HG03097 (cell line): ENCODE results near the gene GNPDA1.

Source experiments
- ATAC-seq: cut with Tn5 transposase; IDR thresholded peaks from one replicate; pipeline ENCODE4 v1.9.1; 2021; ENCODE audit not compliant: unreplicated experiment, low FRiP score

GNPDA1 gene

GRCh38 chr5:142024771-142025304, 12.0 kb upstream of the GNPDA1 start:
- peak; percentile 97 for ATAC-seq

GRCh38 chr5:142023836-142024235, 11.0 kb upstream of the GNPDA1 start:
- ATAC-seq: no peak

- ATAC-seq: no peak
These were observed 7.4 kb upstream of the GNPDA1 start for GRCh38 chr5:142020122-142020659.

- ATAC-seq: peak; percentile 37
These were observed 5.1 kb upstream of the GNPDA1 start for GRCh38 chr5:142017832-142018427.

- ATAC-seq: peak; percentile 42
These were observed 3.7 kb upstream of the GNPDA1 start for GRCh38 chr5:142016556-142016955.

- ATAC-seq: peak; percentile 39
These were observed 3.1 kb upstream of the GNPDA1 start for GRCh38 chr5:142015781-142016533.

GRCh38 chr5:142014911-142015584, 2.2 kb upstream of the GNPDA1 start:
- no peak for ATAC-seq

GRCh38 chr5:142013734-142014521, 1.1 kb upstream of the GNPDA1 start:
- no peak for ATAC-seq

GRCh38 chr5:142012186-142012785, 541 bp downstream of the GNPDA1 start:
- no peak for ATAC-seq

GRCh38 chr5:142011572-142012185, 1.1 kb downstream of the GNPDA1 start:
- ATAC-seq: no peak

- no peak for ATAC-seq
These were observed 2.9 kb downstream of the GNPDA1 start for GRCh38 chr5:142009886-142010285.

GRCh38 chr5:142008813-142009212, 4.0 kb downstream of the GNPDA1 start:
- no peak for ATAC-seq

GRCh38 chr5:142007237-142007544, 5.6 kb downstream of the GNPDA1 start:
- no peak for ATAC-seq

GRCh38 chr5:142006363-142007236, 6.2 kb downstream of the GNPDA1 start:
- no peak for ATAC-seq

- ATAC-seq: no peak
These were observed 9.5 kb downstream of the GNPDA1 start for GRCh38 chr5:142003266-142003800.

- no peak for ATAC-seq
These were observed 11.9 kb downstream of the GNPDA1 start for GRCh38 chr5:142000704-142001484.

GRCh38 chr5:142000173-142000572, 12.7 kb downstream of the GNPDA1 start:
- ATAC-seq: no peak
